Placental epithelial cell (primary cell): ENCODE data around the gene TBC1D2B. TPM values are rescaled to one million over a fixed set of nuclear protein-coding genes. Genes with fewer than 3 reads are reported as not detected.

Experiments
- small RNA-seq: library from RNA; depleted of rRNA; stranded (forward); fragments of <200 nt; gene quantifications from one replicate; pipeline ENCODE3, GENCODE V24; 2012
- total RNA-seq: library from RNA; depleted of rRNA; stranded (reverse); fragments of >200 nt; gene quantifications from 2 replicates; pipeline ENCODE4 v1.2.3, GENCODE V29; 2012

The TBC1D2B gene
- 45.7 and 49.5 TPM in 2 replicates for total RNA-seq

GRCh38 chr15:78077053-78077870 is at the start of gene TBC1D2B:
TBC1D2B (minus strand) TSS chr15:78077711; CDS start chr15:78077652, 59 bp downstream.

GRCh38 chr15:78092261-78093041 is 14.9 kb upstream of the TBC1D2B start, which contains the start of gene SH2D7:
SH2D7 (plus strand) TSS chr15:78092561; CDS start chr15:78092585, 24 bp downstream.

Small RNA genes lying within 50 kb of the gene (small RNA-seq; reads per million reads assigned to genes)
- not detected for gene RF00092

Other genes starting within 250 kb of the TBC1D2B start
- not detected in 2 replicates for gene SH2D7, start 14.8 kb upstream of the TBC1D2B start, total RNA-seq
- gene CIB2, start 53.7 kb upstream of the TBC1D2B start, total RNA-seq, result 22.4 and 23.6 TPM in 2 replicates
- 14.9 and 40.2 TPM in 2 replicates for gene IDH3A, start 71.7 kb upstream of the TBC1D2B start, total RNA-seq
- 1.2 TPM in 1 of 2 replicates, not detected in the other for gene ACSBG1, start 156.9 kb upstream of the TBC1D2B start, total RNA-seq
- gene DNAJA4, start 186.9 kb upstream of the TBC1D2B start, total RNA-seq, result 22.0 and 22.9 TPM in 2 replicates
- 115 and 126 TPM in 2 replicates for gene SKIC8, start 221.9 kb upstream of the TBC1D2B start, total RNA-seq